Effector memory CD8-positive, alpha-beta T cell (primary cell): ENCODE results near the gene KCNQ5.
A peak's percentile ranks its signal among the peaks of the same experiment; 100 is the strongest.

Source experiments
- ATAC-seq: fragments of 150-1000 bp; cut with Tn5 transposase; replicated peaks from 2 replicates; pipeline ENCODE4 v1.10.0; 2021; ENCODE audit warnings: mild to moderate bottlenecking, moderate library complexity
- DNase-seq, 3 experiments: peaks; one replicate each; pipeline ENCODE4 v3.0.0; 2021
- H3K27ac Mint-ChIP-seq, 2 donors: one replicate each; pipeline ENCODE4 v1.8.0; 2022; ENCODE audit warnings: mild to moderate bottlenecking in 2 of 2, mixed read lengths in 2 of 2, moderate library complexity in 2 of 2
- H3K27me3 Mint-ChIP-seq, 2 donors: one replicate each; pipeline ENCODE4 v1.8.0; 2022; ENCODE audit warnings: mixed read lengths in 2 of 2
- H3K36me3 Mint-ChIP-seq: one replicate; pipeline ENCODE4 v1.8.0; 2022; ENCODE audit warnings: mild to moderate bottlenecking, moderate library complexity, mixed read lengths; ENCODE audit not compliant: insufficient read depth
- H3K4me1 Mint-ChIP-seq, 2 donors: one replicate each; pipeline ENCODE4 v1.8.0; 2022; ENCODE audit warnings: low read depth in 2 of 2, mixed read lengths in 2 of 2
- H3K4me3 Mint-ChIP-seq, 2 donors: one replicate each; pipeline ENCODE4 v1.8.0; 2022; ENCODE audit warnings: mild to moderate bottlenecking in 2 of 2, mixed read lengths in 2 of 2, moderate library complexity in 2 of 2
- H3K9me3 Mint-ChIP-seq, 2 donors: one replicate each; pipeline ENCODE4 v1.8.0; 2022; ENCODE audit warnings: mixed read lengths in 2 of 2

KCNQ5 gene

DNA sequence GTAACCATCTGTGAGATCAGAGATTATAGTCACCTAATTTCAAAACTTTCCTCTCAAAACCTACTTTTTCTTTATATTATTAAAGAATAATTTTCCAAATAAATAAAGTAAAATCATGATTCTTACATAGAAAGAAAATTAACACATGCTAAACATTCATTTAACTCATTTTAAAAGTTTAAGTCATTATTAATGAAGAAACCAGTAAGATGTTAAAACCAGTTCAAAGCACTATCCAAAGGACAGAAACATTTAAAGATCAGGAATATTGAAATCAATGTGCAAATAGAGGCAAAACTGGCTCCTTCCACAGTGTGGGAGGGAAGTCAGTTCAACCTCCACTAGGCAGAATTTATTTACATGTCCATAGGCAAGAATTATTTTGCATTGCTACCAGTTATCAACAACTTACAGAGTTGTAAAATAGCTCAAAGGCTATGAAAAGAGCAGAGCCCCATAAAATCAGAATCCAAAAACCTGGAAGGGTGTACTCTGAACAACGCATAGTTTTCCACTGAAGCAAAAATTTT is 456.5 kb downstream of the KCNQ5 start:
- no peak for DNase-seq

DNA sequence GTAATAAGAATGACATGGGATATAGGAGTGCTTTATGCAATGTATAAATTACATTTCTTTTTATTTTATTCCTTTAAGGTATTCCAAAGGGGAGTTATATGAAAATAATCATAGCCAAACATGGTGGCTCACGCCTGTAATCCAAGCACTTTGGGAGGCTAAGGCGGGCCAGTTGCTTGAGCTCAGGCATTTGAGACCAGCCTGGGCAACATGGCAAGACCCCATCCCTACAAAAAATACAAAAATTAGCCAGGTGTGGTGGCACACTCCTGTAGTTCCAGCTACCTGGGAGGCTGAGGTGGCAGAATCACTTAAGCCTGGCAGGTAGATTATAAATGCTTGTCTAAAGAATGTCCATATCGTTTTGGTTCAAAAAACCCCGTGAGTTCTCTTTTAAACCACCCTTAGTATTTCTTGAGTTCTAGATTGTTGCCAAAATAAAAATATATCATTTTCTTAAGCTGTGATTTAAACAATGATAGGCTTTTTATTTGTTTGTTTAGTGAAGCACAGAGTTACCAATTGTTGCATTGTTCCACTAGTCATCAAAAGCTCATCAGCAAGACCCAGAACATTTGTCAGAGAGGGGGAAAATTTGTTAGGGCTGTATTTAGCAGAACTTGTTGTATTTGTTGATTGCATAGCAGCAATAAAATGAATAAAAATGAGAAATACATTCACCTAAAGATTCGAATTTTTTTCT is 457.2 kb downstream of the KCNQ5 start:
- no peak for DNase-seq
- ATAC-seq = no peak
- Mint-ChIP-seq H3K27ac (no peak overlapping the region), H3K36me3 (no peaks in the 10 kb centered on the region), H3K27me3 (no peaks in the 10 kb centered on the region), H3K4me3 (no peak overlapping the region), H3K4me1 (no peaks in the 10 kb centered on the region), H3K9me3 (no peaks in the 10 kb centered on the region)

More for the DNA sequence above, 456.5 kb downstream of the KCNQ5 start:
- no peaks in the 10 kb centered on the region for H3K27me3 Mint-ChIP-seq
- no peaks in the 10 kb centered on the region for H3K4me1 Mint-ChIP-seq
- H3K27ac Mint-ChIP-seq = no peak overlapping the region
- no peak overlapping the region for H3K4me3 Mint-ChIP-seq
- no peaks in the 10 kb centered on the region for H3K9me3 Mint-ChIP-seq
- H3K36me3 Mint-ChIP-seq = no peaks in the 10 kb centered on the region
- ATAC-seq = no peak

DNA sequence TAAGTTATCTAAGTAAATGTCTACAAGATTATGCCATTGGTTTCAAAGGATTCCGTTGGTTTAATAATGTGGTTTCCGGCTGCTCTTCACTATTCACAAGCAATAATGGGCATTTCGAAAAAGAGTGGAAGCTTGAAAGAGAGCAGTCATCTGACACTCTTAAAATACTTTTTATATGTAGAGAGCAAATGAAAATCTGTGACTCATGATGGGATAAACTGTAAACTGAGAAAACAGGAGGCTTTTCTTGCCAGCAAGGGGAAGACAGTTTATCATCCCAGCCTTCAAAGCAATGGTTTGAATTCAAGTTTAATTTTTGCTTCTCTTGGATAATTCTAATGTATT is 457.7 kb downstream of the KCNQ5 start:
- H3K27me3 Mint-ChIP-seq = no peaks in the 10 kb centered on the region
- no peak for ATAC-seq
- no peak overlapping the region for H3K27ac Mint-ChIP-seq
- no peak for DNase-seq
- no peaks in the 10 kb centered on the region for H3K9me3 Mint-ChIP-seq
- H3K36me3 Mint-ChIP-seq = no peaks in the 10 kb centered on the region
- no peaks in the 10 kb centered on the region for H3K4me1 Mint-ChIP-seq
- H3K4me3 Mint-ChIP-seq = no peak overlapping the region

DNA sequence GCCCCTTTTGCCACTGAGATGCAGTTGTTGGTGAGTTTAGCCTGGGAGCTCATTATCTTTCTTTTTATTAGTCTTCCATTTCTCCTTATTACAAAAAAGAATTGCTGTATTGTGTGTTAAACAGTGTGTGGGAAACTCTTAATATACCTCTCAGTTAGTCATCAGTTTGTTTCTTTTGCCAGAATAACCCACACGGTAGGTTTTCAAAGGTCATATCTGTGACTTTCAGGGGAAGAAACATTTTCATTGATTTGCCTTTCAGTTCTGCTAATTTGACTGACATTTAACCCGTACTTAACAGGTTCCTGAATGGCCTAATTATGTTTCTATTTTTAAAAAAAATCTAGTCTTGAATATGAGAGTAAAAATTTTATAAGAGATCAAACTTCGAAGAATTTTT is 458.1 kb downstream of the KCNQ5 start:
- Mint-ChIP-seq H3K4me3 (no peak overlapping the region), H3K9me3 (no peaks in the 10 kb centered on the region), H3K27me3 (no peaks in the 10 kb centered on the region), H3K4me1 (no peaks in the 10 kb centered on the region), H3K36me3 (no peaks in the 10 kb centered on the region), H3K27ac (no peak overlapping the region)
- no peak for DNase-seq
- no peak for ATAC-seq

DNA sequence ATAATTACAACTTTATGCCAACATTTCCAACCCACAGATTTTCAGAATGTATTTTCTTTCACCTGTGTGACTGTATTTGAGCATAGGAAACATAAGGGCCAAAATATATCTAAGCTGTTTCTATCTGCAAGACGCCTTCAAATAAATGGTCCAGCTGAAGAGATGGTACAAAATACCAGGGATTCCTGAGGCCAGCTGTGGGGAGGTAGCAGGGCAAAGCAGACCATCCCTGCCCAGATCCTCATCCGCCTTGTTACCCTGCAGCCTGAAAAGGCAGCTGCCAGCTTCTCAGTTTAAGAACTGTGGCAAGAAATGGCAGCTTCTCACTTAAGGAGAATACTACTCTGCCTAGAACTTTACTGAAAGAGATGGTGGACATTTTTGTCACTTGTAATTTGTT is 460.1 kb downstream of the KCNQ5 start:
- Mint-ChIP-seq H3K4me3 (no peak overlapping the region), H3K4me1 (no peaks in the 10 kb centered on the region), H3K27me3 (no peaks in the 10 kb centered on the region)

DNA sequence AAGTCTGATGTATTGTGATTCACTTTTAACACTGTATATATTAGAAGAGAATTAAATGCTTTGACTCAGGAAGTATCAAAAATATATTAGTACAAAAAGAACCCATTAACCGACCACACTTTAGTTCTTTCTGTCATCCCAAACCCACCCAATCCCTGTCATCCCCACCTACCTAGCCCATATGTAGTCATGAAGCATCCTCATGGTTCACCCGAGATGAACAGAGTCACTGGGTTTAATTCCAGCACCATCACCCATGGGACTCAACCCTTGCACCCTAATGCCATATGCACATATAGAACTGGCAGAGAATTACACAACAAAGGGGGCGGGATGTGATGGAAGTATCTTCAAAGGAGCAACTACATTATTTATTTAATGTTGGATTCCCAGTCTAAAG is 462.0 kb downstream of the KCNQ5 start:
- no peaks in the 10 kb centered on the region for H3K9me3 Mint-ChIP-seq

More for the DNA sequence above, 460.1 kb downstream of the KCNQ5 start:
- ATAC-seq (no peak), DNase-seq (no peak)
- H3K27ac Mint-ChIP-seq = no peak overlapping the region
- no peaks in the 10 kb centered on the region for H3K9me3 Mint-ChIP-seq
- no peaks in the 10 kb centered on the region for H3K36me3 Mint-ChIP-seq

DNA sequence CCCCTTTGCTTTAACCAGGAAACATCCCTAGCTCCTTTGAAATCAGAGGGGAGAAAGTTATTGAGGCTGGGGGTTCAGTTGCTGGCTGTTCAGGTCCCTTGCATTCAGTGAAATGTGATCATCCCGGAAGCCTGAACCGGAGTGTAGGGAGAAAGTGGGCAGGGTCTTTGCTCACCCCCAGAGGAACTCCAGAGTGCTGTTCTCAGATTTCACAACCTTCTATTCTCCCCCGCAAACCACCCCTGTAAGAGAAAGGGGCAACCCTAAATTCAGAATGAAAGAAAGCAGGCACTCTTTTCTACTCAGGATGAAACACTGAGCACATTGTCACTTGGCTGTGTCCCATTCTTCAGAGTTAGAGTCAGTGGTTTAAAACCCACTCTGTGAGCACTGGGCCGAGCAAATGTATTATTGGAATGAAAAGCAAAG is 463.6 kb downstream of the KCNQ5 start:
- Mint-ChIP-seq H3K27ac (no peak overlapping the region), H3K36me3 (no peaks in the 10 kb centered on the region), H3K4me1 (no peaks in the 10 kb centered on the region), H3K27me3 (no peaks in the 10 kb centered on the region), H3K4me3 (no peak overlapping the region), H3K9me3 (no peaks in the 10 kb centered on the region)
- DNase-seq = no peak
- no peak for ATAC-seq

More for the DNA sequence above, 462.0 kb downstream of the KCNQ5 start:
- DNase-seq (no peak), ATAC-seq (no peak)
- H3K27me3 Mint-ChIP-seq = no peaks in the 10 kb centered on the region
- no peaks in the 10 kb centered on the region for H3K36me3 Mint-ChIP-seq
- no peak overlapping the region for H3K27ac Mint-ChIP-seq
- H3K4me3 Mint-ChIP-seq = no peak overlapping the region
- H3K4me1 Mint-ChIP-seq = no peaks in the 10 kb centered on the region

DNA sequence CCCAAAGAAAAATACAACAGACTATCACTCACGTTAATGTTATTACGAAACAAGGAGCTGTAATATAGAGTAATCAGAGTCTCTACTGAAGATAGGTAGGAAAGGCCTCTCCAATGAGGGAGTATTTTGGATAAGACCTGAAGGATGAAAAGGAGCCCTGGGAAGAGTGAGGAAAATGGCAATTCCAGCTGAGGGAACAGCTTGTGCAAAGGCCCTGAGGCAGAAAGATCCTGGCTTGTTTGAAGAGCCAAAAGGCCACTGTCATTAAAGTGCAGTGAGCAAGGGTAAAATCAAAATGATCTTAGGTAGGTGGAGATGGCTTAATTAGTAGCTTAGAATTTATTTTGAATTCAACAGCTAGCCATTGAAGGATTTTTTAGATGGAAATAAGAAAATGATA is 464.9 kb downstream of the KCNQ5 start:
- ATAC-seq = no peak
- Mint-ChIP-seq H3K9me3 (peaks cover 0 to 3% of the 10 kb centered on the region in 2 donors), H3K27me3 (no peaks in the 10 kb centered on the region), H3K4me3 (no peak overlapping the region), H3K4me1 (no peaks in the 10 kb centered on the region), H3K27ac (no peak overlapping the region), H3K36me3 (no peaks in the 10 kb centered on the region)
- no peak for DNase-seq

DNA sequence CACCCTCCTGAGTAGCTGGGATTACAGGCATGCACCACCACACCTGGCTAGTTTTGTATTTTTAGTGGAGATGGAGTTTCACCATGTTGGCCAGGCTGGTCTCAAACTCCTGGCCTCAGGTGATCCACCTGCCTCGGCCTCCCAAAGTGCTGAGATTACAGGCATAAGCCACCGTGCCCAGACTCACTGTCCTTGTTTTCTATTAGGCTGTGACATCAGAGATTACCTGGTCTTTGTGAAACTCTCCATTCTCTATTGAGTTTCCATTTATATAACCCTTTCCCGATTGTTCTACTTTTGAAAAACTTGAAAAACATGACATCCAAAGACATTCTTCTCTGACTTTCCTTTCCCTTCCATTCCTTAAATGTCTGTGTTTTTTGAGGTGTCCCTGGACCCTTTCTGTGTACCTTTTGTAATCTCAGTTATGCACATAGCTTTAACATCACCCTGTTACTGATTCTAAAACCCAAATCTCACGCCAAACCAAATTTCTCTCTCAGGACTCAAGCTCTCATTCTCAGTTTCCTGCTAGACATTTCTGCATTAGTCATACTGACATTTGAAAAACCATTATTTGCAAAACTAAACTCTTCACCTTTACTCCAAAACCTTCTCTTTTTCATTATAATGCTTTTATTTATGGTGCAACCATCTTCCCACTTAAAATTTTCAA is 466.4 kb downstream of the KCNQ5 start:
- ATAC-seq = no peak

DNA sequence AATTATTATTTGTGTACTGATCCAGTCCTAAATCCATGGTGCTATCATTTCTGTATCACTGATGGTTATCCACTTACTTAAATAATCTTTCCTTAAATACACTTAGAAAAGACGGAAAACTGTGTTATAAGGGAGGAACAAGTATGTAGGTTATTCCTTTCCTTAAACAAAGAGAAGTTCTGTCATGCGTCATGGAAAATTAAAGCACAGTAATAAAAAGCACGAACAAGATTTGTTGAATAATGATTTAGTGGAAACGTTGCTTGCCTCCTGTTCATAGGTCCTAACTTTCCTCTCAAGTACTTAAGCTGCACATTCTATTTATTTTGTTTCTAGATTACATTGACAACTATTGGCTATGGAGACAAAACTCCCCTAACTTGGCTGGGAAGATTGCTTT is 483.1 kb downstream of the KCNQ5 start:
- Mint-ChIP-seq H3K27ac (no peak overlapping the region), H3K36me3 (no peaks in the 10 kb centered on the region), H3K4me1 (no peaks in the 10 kb centered on the region), H3K27me3 (no peaks in the 10 kb centered on the region), H3K4me3 (no peak overlapping the region), H3K9me3 (peaks cover 0 to 6% of the 10 kb centered on the region in 2 donors)
- DNase-seq (no peak), ATAC-seq (no peak)

More for the DNA sequence above, 466.4 kb downstream of the KCNQ5 start:
- Mint-ChIP-seq H3K27me3 (no peaks in the 10 kb centered on the region), H3K9me3 (peaks cover 4 to 7% of the 10 kb centered on the region in 2 donors), H3K4me3 (no peak overlapping the region), H3K36me3 (no peaks in the 10 kb centered on the region), H3K4me1 (no peaks in the 10 kb centered on the region), H3K27ac (no peak overlapping the region)
- DNase-seq = no peak

DNA sequence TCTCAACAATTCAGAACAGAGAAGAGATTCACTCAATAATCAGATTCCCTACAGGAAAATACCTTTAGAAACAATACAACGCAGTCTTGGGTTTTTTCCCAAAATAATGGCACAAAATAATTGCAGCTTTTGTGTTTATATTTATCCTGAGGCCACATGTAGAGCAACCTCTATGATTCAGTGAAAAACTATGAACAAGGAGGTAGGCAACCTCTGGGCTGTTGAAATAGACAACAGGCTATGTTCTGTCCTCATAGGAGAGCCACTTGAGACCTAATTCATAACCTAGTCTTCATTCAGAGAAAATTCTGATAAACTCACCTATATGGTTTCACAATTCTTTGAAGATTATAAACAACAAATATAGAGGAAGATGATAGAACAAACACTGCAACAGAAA is 485.2 kb downstream of the KCNQ5 start:
- Mint-ChIP-seq H3K4me3 (no peak overlapping the region), H3K27me3 (no peaks in the 10 kb centered on the region), H3K4me1 (no peaks in the 10 kb centered on the region), H3K36me3 (no peaks in the 10 kb centered on the region), H3K27ac (no peak overlapping the region), H3K9me3 (peaks cover 0 to 4% of the 10 kb centered on the region in 2 donors)
- ATAC-seq (no peak), DNase-seq (no peak)

DNA sequence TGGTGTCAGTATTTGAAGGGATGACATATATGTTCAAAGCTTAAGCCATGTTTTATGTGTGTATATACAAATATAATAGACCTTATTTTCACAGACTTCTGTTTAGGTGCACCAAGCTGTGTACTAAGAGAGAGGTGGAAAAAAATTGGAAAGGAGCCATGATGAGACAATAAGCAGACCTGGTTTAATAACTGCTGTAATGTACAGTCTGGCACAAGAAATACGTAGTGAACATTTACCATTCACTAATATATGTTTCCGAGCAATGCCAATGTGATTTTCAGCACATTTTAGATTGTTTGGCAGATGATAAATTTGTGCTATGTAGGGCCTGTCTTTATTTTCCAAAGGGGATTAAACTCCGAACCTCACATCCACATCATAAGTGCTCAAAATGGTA is 487.1 kb downstream of the KCNQ5 start:
- Mint-ChIP-seq H3K27me3 (no peaks in the 10 kb centered on the region), H3K36me3 (no peaks in the 10 kb centered on the region), H3K4me1 (no peaks in the 10 kb centered on the region), H3K9me3 (no peaks in the 10 kb centered on the region), H3K27ac (no peak overlapping the region), H3K4me3 (no peak overlapping the region)
- DNase-seq = no peak
- no peak for ATAC-seq

DNA sequence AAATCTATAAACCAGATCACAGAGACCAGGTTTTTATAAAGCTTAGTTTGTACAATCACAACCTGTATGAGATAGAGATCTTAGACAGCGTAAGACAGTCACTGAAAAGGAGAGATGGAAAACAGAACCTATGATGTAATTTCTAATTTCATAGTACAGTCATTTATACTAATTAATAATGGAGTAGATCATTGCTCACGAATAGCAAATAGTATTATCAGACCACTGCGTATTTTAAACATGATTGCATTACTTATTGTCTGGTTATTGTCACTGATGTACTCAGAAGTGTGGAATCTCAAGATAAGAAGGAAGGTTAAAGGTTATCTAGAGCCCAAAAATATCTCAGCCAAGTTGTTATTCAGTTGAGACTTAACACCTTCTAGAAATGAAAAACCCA is 487.8 kb downstream of the KCNQ5 start:
- ATAC-seq = no peak
- no peak overlapping the region for H3K4me3 Mint-ChIP-seq
- no peak for DNase-seq
- H3K9me3 Mint-ChIP-seq = no peaks in the 10 kb centered on the region
- peak overlapping the region in 1 of 2 donors; percentile 32 for H3K27ac Mint-ChIP-seq
- no peaks in the 10 kb centered on the region for H3K27me3 Mint-ChIP-seq
- H3K36me3 Mint-ChIP-seq = no peaks in the 10 kb centered on the region
- H3K4me1 Mint-ChIP-seq = no peaks in the 10 kb centered on the region

DNA sequence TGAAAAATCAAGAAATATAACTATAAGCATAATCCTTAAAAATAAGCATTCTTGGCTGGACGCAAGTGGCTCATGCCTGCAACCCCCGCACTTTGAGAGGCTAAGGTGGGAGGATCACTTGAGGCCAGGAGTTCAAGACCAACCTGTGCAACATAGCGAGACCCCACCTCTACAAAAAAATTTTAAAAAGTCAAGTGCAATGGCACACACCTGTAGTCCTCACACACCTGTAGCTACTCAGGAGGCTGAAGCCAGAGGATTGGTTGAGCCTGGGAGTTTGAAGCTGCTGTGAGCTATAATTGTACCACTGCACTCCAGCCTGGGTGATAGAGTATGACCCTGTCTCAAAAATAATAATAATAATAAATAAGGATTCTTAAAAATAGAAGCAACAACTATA is 494.5 kb downstream of the KCNQ5 start:
- ATAC-seq (no peak), DNase-seq (no peak)
- Mint-ChIP-seq H3K4me3 (no peak overlapping the region), H3K27ac (no peak overlapping the region), H3K36me3 (no peaks in the 10 kb centered on the region), H3K27me3 (no peaks in the 10 kb centered on the region), H3K4me1 (no peaks in the 10 kb centered on the region), H3K9me3 (no peaks in the 10 kb centered on the region)
